ENCODE results near the gene FAM241A.
"Not testable (repeated sequence)": the region's sequence is repeated elsewhere in the genome, so short reads cannot be mapped to it uniquely, and the experiment has no call there.

FAM241A gene

GRCh38 chr4:112136551-112136950 is 8.7 kb upstream of the FAM241A start:
- DNase-seq (ENCODE audit: low read depth in 2 of 2, low spot score in 1 of 2) = no peak

- DNase-seq (ENCODE audit: low read depth in 2 of 2, low spot score in 1 of 2) = no peak
Observed at GRCh38 chr4:112138538-112138937, 6.7 kb upstream of the FAM241A start.

GRCh38 chr4:112140536-112140935 is 4.7 kb upstream of the FAM241A start:
- no peak for DNase-seq (ENCODE audit: low read depth in 2 of 2, low spot score in 1 of 2)

- no peak for DNase-seq (ENCODE audit: low read depth in 2 of 2, low spot score in 1 of 2)
Observed at GRCh38 chr4:112141366-112142138, 3.7 kb upstream of the FAM241A start.

- no peak for DNase-seq (ENCODE audit: low read depth in 2 of 2, low spot score in 1 of 2)
Observed at GRCh38 chr4:112142182-112142581, 3.1 kb upstream of the FAM241A start.

GRCh38 chr4:112143781-112144180 is 1.5 kb upstream of the FAM241A start:
- DNase-seq (ENCODE audit: low read depth in 2 of 2, low spot score in 1 of 2) = no peak

- no peak for DNase-seq (ENCODE audit: low read depth in 2 of 2, low spot score in 1 of 2)
Observed at GRCh38 chr4:112144546-112145325, 518 bp upstream of the FAM241A start.

- peak; percentile 55 to 64 for DNase-seq (ENCODE audit: low read depth in 2 of 2, low spot score in 1 of 2)
Observed at GRCh38 chr4:112145790-112146501, 692 bp downstream of the FAM241A start.

GRCh38 chr4:112146502-112146813 is 1.2 kb downstream of the FAM241A start:
- DNase-seq (ENCODE audit: low read depth in 2 of 2, low spot score in 1 of 2) = no peak

GRCh38 chr4:112147697-112148096 is 2.4 kb downstream of the FAM241A start:
- no peak for DNase-seq (ENCODE audit: low read depth in 2 of 2, low spot score in 1 of 2)

GRCh38 chr4:112150920-112151319 is 5.7 kb downstream of the FAM241A start:
- no peak for DNase-seq (ENCODE audit: low read depth in 2 of 2, low spot score in 1 of 2)

GRCh38 chr4:112152521-112152920 is 7.3 kb downstream of the FAM241A start:
- no peak for DNase-seq (ENCODE audit: low read depth in 2 of 2, low spot score in 1 of 2)

- no peak for DNase-seq (ENCODE audit: low read depth in 2 of 2, low spot score in 1 of 2)
Observed at GRCh38 chr4:112153211-112153791, 8.0 kb downstream of the FAM241A start.

- DNase-seq (ENCODE audit: low read depth in 2 of 2, low spot score in 1 of 2) = no peak
Observed at GRCh38 chr4:112156112-112156511, 10.9 kb downstream of the FAM241A start.

- no peak for DNase-seq (ENCODE audit: low read depth in 2 of 2, low spot score in 1 of 2)
Observed at GRCh38 chr4:112156553-112156952, 11.3 kb downstream of the FAM241A start.

GRCh38 chr4:112163706-112164105 is 18.5 kb downstream of the FAM241A start:
- DNase-seq (ENCODE audit: low read depth in 2 of 2, low spot score in 1 of 2) = not testable (repeated sequence)

GRCh38 chr4:112167794-112168193 is 22.5 kb downstream of the FAM241A start:
- no peak for DNase-seq (ENCODE audit: low read depth in 2 of 2, low spot score in 1 of 2)

- no peak for DNase-seq (ENCODE audit: low read depth in 2 of 2, low spot score in 1 of 2)
Observed at GRCh38 chr4:112168719-112169500, 23.7 kb downstream of the FAM241A start.

- DNase-seq (ENCODE audit: low read depth in 2 of 2, low spot score in 1 of 2) = no peak
Observed at GRCh38 chr4:112170451-112170993, 25.3 kb downstream of the FAM241A start.

- not testable (repeated sequence) for DNase-seq (ENCODE audit: low read depth in 2 of 2, low spot score in 1 of 2)
Observed at GRCh38 chr4:112171051-112171763, 26.0 kb downstream of the FAM241A start.

Measured in stimulated activated CD8-positive, alpha-beta memory T cell treated with anti-CD3 and anti-CD28 coated beads, Interleukin-4, amount 100 ng/mL, for 4 hours (primary cell).